NCI-H146 (cell line): ENCODE data around the gene ELOVL5.
"Not testable (repeated sequence)": the region's sequence is repeated elsewhere in the genome, so short reads cannot be mapped to it uniquely, and the experiment has no call there.

ENCODE experiments used
- DNase-seq: peaks from one replicate; lab custom pipeline; 2025; lab: John Stamatoyannopoulos, UW

Gene ELOVL5

GRCh38 chr6:53348371-53349208, at the start of gene ELOVL5:
Gene ELOVL5 (minus strand): TSS chr6:53348950. CDS start chr6:53295699, 53,251 bp downstream.
- peak; percentile 96 for DNase-seq

DNA sequence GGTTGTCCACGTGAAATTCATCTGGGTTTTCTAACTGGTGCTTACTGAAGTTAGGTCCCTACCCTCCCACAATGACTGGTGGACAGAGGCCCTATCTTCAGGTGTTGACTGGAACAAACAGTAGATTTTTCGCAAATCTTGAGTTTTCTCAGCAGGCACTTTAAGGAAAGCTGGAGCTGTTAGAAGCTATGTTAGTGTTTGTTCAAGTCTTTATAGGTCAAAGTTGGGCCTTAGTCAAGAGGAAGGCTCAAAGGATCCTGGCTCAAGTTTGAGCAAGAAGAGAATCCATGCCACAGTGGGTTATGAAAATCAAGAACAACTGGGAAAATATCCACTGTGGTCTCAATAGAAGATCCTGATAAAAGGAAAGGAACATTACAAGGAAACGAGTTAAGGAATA, 48.5 kb upstream of the ELOVL5 start:
- no peak for DNase-seq

DNA sequence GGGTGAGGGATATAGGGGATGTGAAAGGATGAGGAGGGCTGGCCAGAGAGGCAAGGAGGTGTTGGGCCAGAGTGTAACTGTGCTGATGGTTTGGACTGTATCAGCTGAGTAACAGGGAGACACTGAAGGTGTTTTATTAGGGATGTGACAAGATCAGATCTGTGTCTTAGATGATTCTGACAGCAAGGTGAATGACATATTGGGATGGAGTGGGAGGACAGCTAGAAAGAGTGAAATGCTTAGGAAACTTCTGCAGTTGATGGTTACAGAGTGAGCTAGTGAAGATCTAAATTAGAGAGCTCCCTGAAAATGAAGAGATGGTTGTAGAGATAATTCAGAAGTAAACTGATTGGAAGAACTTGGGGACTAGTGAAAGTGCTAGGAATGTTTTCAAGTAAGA, 47.2 kb upstream of the ELOVL5 start:
- no peak for DNase-seq

- DNase-seq = no peak
Measured at GRCh38 chr6:53394704-53395103, 46.0 kb upstream of the ELOVL5 start.

GRCh38 chr6:53391170-53391569, 42.4 kb upstream of the ELOVL5 start:
- no peak for DNase-seq

DNA sequence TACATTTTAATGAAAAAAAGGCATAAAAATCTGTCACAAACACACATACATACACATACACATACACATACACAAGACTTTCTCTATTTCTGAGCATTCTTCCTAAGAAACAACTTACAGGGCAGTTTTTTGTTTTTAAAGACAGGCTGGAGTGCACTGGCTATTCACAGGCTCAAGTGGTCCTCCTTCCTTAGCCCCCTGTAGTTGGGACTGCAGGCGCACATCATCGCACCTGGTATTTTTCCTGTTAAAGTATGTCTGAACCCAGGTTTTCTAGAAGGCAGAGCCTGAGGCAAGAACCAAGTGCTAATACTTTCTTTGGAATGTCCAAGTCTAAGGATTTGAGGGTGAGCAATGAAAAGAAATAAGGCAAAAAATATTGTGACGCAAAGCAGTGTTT, 41.3 kb upstream of the ELOVL5 start:
- no peak for DNase-seq

GRCh38 chr6:53388615-53389014, 39.9 kb upstream of the ELOVL5 start:
- not testable (repeated sequence) for DNase-seq

GRCh38 chr6:53382421-53382820, 33.7 kb upstream of the ELOVL5 start:
- DNase-seq = no peak

DNA sequence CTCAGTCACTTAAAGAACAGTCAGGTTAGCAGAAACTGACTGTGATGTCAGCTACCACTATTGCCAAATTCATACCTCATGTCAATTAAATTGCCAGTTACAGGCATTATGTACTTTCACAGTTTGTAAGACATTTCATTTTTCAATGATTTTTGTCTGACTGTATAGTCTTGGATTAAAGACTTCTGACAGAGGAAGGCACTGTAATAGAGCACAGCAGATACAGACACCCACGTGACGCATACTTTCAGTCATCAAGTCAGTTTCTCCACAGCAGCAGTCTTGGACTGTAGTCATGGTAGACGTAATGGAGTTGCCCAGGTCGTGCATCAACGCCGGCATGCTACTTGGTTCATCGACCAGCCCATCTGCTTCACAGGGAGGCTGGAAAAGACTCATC, 29.5 kb upstream of the ELOVL5 start:
- DNase-seq = no peak

DNA sequence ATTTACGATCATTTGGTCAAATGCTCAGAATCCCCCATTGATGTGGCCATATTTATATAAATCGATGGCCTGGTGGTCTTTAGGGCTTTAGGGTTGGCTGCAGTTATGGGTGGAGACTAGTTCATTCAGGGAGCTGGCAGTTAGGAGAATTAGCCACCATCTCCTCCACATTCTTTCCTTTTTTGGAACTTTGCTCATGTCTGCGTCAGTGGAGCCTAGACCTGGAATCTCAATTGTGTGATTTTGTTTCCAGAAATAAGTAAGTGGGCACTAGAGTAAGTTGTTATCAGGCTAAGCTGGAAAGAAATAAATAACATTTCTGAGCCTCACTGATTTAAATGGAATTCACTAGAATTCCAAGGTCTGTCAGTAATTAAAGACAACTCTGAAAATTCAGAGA, 29.0 kb upstream of the ELOVL5 start:
- no peak for DNase-seq

DNA sequence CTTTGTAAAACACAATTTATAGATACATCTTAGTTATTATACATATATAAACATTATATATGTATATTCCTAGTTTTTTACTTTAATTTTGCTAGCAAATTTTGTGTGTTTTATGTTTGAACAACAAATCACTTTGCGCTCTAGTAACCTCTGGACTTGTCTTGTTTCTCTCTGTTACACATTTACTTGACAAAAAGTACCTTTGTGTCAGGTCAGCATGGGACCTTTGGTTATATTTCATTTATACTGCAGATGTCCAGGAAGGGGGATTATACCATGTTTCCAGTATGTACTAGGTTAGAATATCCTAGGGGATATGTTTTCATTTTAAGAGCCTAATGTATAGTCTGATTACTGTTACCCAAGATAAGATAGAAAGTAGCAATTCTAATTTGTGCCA, 28.5 kb upstream of the ELOVL5 start:
- no peak for DNase-seq

- no peak for DNase-seq
Measured at GRCh38 chr6:53376661-53377226, 28.0 kb upstream of the ELOVL5 start.

- no peak for DNase-seq
Measured at GRCh38 chr6:53375847-53376246, 27.1 kb upstream of the ELOVL5 start.

- DNase-seq = no peak
Measured at GRCh38 chr6:53373638-53374037, 24.9 kb upstream of the ELOVL5 start.

DNA sequence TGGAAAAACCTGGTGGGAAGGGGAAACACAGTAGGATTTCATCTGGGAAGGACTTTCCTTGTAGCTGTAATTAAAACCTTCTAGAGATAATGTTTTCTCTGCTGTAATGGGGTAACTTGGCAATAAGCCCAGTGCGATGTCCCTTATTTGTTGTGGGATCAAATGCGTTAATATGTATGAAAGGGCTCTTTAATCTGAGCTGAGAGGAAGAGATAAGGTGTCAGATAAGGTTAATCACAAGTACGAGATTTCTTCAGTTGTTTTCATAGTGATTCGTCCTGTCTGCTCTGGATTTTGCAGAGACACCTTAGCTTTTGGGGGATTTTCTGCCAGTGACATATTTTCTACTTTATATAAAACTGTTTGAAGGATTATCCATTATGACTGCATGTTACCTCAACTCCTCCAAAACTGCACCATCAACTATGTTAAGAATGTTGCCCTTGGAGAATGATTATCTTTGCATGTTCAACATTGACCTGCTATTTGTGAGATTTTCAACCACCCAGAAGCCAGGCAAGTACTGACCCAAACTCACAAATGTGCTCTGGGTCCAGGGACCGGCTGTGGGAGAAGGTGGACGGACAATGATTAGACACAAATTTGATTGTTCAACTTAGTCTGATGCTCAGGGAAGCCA, 21.2 kb upstream of the ELOVL5 start:
- DNase-seq = peak; percentile 81

DNA sequence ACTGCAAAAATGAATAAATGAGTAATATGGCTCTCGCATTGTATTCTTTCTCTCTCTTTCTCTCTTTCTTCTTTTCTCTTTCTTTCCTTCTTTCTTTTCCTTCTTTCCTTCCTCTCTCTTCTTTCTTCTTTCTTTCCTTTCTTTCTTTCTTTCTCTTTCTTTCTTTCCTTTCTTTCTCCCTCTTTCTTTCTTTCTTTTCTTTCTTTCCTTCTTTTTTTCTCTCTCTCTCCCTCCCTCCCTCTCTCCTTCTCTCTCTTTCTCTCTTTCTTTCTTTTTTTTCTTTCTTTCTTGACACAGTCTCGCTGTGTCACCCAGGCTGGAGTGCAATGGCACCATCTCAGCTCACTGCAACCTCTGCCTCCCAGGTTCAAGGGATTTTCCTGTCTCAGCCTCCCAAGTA, 20.3 kb upstream of the ELOVL5 start:
- DNase-seq = no peak

DNA sequence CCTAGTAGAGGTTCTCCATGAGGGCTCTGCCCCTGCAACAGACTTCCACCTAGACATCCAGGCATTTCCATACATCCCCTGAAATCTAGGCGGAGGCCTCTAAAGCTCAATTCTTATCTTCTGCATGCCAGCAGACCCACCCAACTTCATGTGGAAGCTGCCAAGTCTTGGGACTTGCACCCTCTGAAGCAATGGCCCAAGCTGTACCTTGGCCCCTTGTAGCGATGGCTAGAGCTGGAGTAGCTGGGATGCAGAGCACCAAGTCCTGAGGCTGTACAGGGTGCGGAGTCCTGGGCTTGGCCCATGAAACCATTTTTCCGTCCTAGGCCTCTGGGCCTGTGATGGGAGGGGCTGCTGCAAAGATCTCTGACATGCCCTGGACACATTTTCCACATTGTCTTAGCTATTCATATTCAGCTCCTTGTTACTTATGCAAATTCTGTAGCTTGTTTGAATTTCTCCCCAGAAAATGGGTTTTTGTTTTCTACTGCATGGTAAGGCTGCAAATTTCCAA, 17.4 kb upstream of the ELOVL5 start:
- no peak for DNase-seq

DNA sequence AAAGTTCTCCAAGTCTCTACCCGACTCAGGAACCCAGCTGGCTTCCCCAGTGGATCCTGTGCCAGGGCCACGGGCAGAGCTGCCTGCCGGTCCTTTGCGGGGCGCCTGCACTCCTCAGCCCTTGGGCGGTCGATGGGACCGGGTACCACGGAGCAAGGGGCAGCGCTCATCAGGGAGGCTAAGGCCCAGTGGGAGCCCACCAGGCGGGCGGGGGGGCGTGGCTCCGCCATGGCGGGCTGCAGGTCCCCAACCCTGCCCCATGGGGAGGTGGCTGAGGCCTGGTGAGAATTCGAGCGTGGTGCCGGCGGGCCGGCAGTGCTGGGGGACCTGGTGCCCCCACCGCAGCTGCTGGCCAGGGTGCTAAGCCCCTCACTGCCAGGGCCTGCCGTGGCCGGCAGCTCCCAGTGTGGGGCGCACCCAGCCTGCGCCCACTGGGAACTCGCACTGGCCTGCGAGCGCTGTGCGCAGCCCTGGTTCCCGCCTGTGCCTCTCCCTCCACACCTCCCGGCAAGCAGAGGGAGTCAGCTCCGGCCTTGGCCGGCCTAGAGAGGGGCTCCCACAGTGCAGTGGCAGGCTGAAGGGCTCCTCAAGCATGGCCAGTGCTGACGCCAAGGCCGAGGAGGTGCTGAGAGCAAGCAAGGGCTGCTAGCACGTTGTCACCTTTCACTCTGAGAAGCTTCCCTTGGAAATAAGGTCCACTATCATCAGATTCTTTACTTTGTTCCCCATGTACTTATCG, 14.8 kb upstream of the ELOVL5 start:
- no peak for DNase-seq

- DNase-seq = no peak
Measured at GRCh38 chr6:53361549-53362031, 12.8 kb upstream of the ELOVL5 start.

DNA sequence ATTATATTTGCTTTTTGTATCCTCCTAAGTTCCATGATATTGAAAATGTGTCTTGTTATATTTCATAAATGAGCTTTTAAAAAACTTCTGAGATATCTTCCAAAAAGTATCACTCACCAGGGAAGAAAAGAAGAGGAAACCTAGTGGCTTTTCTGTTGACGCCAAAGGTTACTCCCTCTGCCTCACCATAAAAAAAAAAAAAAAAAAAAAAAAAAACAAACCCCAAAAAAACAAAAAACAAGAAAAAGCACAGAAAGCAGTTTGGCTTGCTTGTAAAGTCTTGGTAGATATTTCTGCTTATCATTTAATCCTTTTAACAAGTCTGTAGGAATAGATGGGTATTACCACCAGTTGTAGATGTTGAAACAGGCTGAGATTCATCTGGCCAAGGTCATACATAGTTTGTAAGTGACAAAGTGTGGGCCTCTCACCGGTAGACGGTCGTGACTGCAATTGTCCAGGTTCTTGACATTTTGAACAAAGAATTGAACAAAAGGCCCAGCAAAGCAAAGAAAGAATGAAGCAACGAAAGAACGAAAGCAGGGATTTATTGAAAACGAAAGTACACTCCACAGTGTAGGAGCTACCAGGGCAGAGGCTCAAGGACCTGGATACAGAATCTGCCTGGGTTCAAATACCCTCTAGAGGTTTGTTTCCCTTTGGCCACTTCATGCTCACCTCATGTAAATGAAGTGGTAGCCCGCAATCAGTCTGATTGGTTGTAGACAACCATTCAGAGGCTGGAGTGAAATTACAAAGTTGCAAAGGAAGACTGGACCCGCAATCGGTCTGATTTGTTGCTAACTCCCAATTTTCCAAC, 11.6 kb upstream of the ELOVL5 start:
- DNase-seq = no peak

DNA sequence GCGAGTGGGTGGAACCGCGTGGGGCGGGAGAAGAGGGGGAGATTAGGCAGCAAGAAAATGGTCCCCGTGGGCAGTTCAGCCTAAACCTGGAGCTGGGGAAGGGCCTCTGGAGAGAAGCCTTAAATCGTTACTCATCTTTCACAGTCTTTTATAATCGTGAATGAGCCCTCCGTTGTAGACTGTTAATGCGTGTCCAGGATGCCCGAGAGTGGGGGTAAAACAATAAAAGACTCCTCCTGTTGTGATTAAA, 11.0 kb upstream of the ELOVL5 start:
- no peak for DNase-seq
